ENCODE results near the gene SIRPG.

The SIRPG gene

GRCh38 chr20:1686151-1686748 is 28.7 kb upstream of the SIRPG start:
- DNase-seq (ENCODE audit: low read depth), result no peak
- no peak overlapping the region for H3K4me3 ChIP-seq (ENCODE audit: low read depth, low read length)
- TF ChIP-seq, protein P1, sequence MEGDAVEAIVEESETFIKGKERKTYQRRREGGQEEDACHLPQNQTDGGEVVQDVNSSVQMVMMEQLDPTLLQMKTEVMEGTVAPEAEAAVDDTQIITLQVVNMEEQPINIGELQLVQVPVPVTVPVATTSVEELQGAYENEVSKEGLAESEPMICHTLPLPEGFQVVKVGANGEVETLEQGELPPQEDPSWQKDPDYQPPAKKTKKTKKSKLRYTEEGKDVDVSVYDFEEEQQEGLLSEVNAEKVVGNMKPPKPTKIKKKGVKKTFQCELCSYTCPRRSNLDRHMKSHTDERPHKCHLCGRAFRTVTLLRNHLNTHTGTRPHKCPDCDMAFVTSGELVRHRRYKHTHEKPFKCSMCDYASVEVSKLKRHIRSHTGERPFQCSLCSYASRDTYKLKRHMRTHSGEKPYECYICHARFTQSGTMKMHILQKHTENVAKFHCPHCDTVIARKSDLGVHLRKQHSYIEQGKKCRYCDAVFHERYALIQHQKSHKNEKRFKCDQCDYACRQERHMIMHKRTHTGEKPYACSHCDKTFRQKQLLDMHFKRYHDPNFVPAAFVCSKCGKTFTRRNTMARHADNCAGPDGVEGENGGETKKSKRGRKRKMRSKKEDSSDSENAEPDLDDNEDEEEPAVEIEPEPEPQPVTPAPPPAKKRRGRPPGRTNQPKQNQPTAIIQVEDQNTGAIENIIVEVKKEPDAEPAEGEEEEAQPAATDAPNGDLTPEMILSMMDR (IDR thresholded peaks at IDR 0.05; ENCODE audit: low read depth, low read length, missing control alignments), result no peak

DNA sequence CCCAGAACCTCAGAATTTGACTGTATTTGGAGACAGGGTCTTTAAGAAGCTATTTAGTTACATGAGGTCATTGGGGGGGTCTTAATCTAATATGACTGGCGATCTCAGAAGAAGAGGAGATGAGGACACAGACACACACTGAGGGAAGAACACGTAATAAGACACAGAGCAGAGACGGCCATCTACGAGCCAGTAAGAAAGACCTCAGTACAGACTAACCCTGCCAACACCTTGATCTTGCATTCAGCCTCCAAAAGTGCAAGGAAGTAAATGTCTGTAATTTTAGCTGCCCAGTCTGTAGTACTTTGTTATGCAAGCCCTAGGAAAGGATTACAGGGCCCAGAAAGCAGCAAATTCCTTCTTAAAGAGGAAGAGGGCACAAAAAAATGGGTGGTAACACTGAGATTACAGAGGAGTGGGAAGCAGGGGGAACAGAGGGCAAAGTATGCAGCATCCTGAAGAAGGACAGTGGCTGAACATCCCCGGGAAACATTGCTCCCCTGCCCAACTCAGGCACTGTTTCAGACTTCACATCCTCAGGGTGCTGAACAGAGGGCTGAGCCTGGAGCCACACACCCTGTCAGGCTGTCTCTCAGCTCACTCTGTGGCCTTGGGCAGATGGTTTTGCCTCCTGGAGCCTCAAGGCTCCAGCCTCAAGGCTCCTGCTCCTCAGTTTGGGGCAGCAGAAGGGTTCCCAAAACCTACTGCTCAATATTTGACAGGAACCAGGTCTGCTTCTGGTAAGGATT is 27.9 kb upstream of the SIRPG start:
- TF ChIP-seq, protein P1 (IDR thresholded peaks at IDR 0.05; ENCODE audit: low read depth, low read length, missing control alignments), result no peak
- DNase-seq (ENCODE audit: low read depth), result no peak
- no peak overlapping the region for H3K4me3 ChIP-seq (ENCODE audit: low read depth, low read length)

- H3K4me3 ChIP-seq (ENCODE audit: low read depth, low read length), result no peak overlapping the region
- TF ChIP-seq, protein P1 (IDR thresholded peaks at IDR 0.05; ENCODE audit: low read depth, low read length, missing control alignments), result no peak
- DNase-seq (ENCODE audit: low read depth), result no peak
Measured at GRCh38 chr20:1684872-1685271, 27.3 kb upstream of the SIRPG start.

- TF ChIP-seq, protein P1 (IDR thresholded peaks at IDR 0.05; ENCODE audit: low read depth, low read length, missing control alignments), result no peak
- no peak for DNase-seq (ENCODE audit: low read depth)
- H3K4me3 ChIP-seq (ENCODE audit: low read depth, low read length), result no peak overlapping the region
Measured at GRCh38 chr20:1676650-1677049, 19.1 kb upstream of the SIRPG start.

- no peak overlapping the region for H3K4me3 ChIP-seq (ENCODE audit: low read depth, low read length)
- no peak for DNase-seq (ENCODE audit: low read depth)
- TF ChIP-seq, protein P1 (IDR thresholded peaks at IDR 0.05; ENCODE audit: low read depth, low read length, missing control alignments), result no peak
Measured at GRCh38 chr20:1674990-1675780, 17.6 kb upstream of the SIRPG start.

- DNase-seq (ENCODE audit: low read depth), result no peak
- H3K4me3 ChIP-seq (ENCODE audit: low read depth, low read length), result no peak overlapping the region
- TF ChIP-seq, protein P1 (IDR thresholded peaks at IDR 0.05; ENCODE audit: low read depth, low read length, missing control alignments), result no peak
Measured at GRCh38 chr20:1674361-1674760, 16.8 kb upstream of the SIRPG start.
